Mesangial cell (primary cell): ENCODE measurements around the gene ZNF429. TPM values are rescaled to one million over a fixed set of nuclear protein-coding genes. Genes with fewer than 3 reads are reported as not detected.

ENCODE experiments used
- total RNA-seq: library from RNA; depleted of rRNA; stranded (reverse); fragments of >200 nt; gene quantifications from 2 replicates; pipeline ENCODE4 v1.2.3, GENCODE V29; 2015

ZNF429 gene
- 2.8 and 4.3 TPM in 2 replicates for total RNA-seq

GRCh38 chr19:21505459-21506451 is at the start of gene ZNF429:
Gene ZNF429 (plus strand): TSS chr19:21505602. CDS start chr19:21505772, 170 bp downstream.

Other genes with a start within 250 kb of the ZNF429 start
- 2.4 and 6.7 TPM in 2 replicates for gene ZNF708, start 176.2 kb upstream of the ZNF429 start, total RNA-seq
- 5.7 and 7.5 TPM in 2 replicates for gene ZNF738, start 146.6 kb upstream of the ZNF429 start, total RNA-seq
- gene ZNF493, start 108.5 kb upstream of the ZNF429 start, total RNA-seq = 2.3 and 4.7 TPM in 2 replicates